ENCODE measurements around the gene ACE2. TPM values are rescaled to one million over a fixed set of nuclear protein-coding genes. Genes with fewer than 3 reads are reported as not detected.

The ACE2 gene
- total and polyA plus RNA-seq, 2 donors from 2014 or later, result 5.5 to 32.4 TPM

- intact Hi-C loops (cut with DNase I), result no loop called here
- H3K27ac ChIP-seq (ENCODE audit: low read depth in 2 of 2, low read length in 2 of 2), result no peak overlapping the region
Measured at GRCh38 chrX:15607067-15607466, 6.3 kb upstream of the ACE2 start.

DNA sequence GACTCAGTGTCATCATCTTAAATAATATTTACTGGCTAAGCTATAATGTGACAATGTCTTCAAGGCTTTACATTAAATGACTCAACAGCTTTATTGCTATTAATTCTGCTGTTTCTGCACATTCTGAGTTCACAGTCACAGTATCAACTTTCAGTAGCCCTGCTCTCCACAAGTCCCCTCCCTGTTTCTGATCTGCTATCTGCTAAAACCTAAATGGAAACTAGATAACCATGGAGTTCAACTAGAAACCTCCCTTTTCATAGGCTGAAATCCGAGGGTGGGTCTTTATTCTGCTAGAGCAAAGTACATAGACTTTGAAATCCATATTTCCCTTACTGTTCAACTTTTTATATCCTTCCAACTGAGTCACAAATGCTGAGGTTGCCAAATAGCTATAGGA, 5.4 kb upstream of the ACE2 start:
- Histone ChIP-seq H3K36me3 (ENCODE audit: control insufficient read depth in 2 of 3, insufficient read depth in 3 of 3, low read length in 3 of 3) (no peaks in the 10 kb centered on the region), H3K9ac (ENCODE audit: low read length in 3 of 3) (no peak overlapping the region), H3K4me1 (ENCODE audit: control insufficient read depth in 2 of 3, insufficient read depth in 2 of 3, low read depth in 1 of 3, low read length in 3 of 3) (no peaks in the 10 kb centered on the region), H3K27ac (ENCODE audit: low read depth in 2 of 2, low read length in 2 of 2) (no peak overlapping the region), H3K27me3 (ENCODE audit: control insufficient read depth, insufficient read depth, low read length) (peaks cover 11% of the 10 kb centered on the region), H3K4me3 (ENCODE audit: low read length in 3 of 3) (no peak overlapping the region), H3K9me3 (ENCODE audit: control insufficient read depth in 2 of 3, insufficient read depth in 1 of 3, low read length in 3 of 3) (no peaks in the 10 kb centered on the region)
- intact Hi-C loops (cut with DNase I), result no loop called here
- DNase-seq (peak in 2 of 5 donors; percentile 12), FAIRE-seq (no peak)
- TF ChIP-seq, protein P1, sequence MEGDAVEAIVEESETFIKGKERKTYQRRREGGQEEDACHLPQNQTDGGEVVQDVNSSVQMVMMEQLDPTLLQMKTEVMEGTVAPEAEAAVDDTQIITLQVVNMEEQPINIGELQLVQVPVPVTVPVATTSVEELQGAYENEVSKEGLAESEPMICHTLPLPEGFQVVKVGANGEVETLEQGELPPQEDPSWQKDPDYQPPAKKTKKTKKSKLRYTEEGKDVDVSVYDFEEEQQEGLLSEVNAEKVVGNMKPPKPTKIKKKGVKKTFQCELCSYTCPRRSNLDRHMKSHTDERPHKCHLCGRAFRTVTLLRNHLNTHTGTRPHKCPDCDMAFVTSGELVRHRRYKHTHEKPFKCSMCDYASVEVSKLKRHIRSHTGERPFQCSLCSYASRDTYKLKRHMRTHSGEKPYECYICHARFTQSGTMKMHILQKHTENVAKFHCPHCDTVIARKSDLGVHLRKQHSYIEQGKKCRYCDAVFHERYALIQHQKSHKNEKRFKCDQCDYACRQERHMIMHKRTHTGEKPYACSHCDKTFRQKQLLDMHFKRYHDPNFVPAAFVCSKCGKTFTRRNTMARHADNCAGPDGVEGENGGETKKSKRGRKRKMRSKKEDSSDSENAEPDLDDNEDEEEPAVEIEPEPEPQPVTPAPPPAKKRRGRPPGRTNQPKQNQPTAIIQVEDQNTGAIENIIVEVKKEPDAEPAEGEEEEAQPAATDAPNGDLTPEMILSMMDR (IDR thresholded peaks at IDR 0.05; ENCODE audit: borderline replicate concordance, extremely low read depth, insufficient read depth), result no peak

More at GRCh38 chrX:15607067-15607466, 6.3 kb upstream of the ACE2 start:
- H3K36me3 ChIP-seq (ENCODE audit: control insufficient read depth in 2 of 3, insufficient read depth in 3 of 3, low read length in 3 of 3), result no peaks in the 10 kb centered on the region
- H3K4me1 ChIP-seq (ENCODE audit: control insufficient read depth in 2 of 3, insufficient read depth in 2 of 3, low read depth in 1 of 3, low read length in 3 of 3), result no peaks in the 10 kb centered on the region
- DNase-seq, result peak in 1 of 5 donors; percentile 39
- no peak overlapping the region for H3K4me3 ChIP-seq (ENCODE audit: low read length in 3 of 3)
- H3K9me3 ChIP-seq (ENCODE audit: control insufficient read depth in 2 of 3, insufficient read depth in 1 of 3, low read length in 3 of 3), result no peaks in the 10 kb centered on the region
- peaks cover 10% of the 10 kb centered on the region for H3K27me3 ChIP-seq (ENCODE audit: control insufficient read depth, insufficient read depth, low read length)
- no peak for FAIRE-seq
- TF ChIP-seq, protein P1 (IDR thresholded peaks at IDR 0.05; ENCODE audit: borderline replicate concordance, extremely low read depth, insufficient read depth), result no peak
- H3K9ac ChIP-seq (ENCODE audit: low read length in 3 of 3), result no peak overlapping the region

GRCh38 chrX:15605226-15605625, 4.5 kb upstream of the ACE2 start:
- Histone ChIP-seq H3K27ac (ENCODE audit: low read depth in 2 of 2, low read length in 2 of 2) (no peak overlapping the region), H3K36me3 (ENCODE audit: control insufficient read depth in 2 of 3, insufficient read depth in 3 of 3, low read length in 3 of 3) (no peaks in the 10 kb centered on the region), H3K27me3 (ENCODE audit: control insufficient read depth, insufficient read depth, low read length) (peaks cover 11% of the 10 kb centered on the region), H3K9me3 (ENCODE audit: control insufficient read depth in 2 of 3, insufficient read depth in 1 of 3, low read length in 3 of 3) (no peaks in the 10 kb centered on the region), H3K4me1 (ENCODE audit: control insufficient read depth in 2 of 3, insufficient read depth in 2 of 3, low read depth in 1 of 3, low read length in 3 of 3) (no peaks in the 10 kb centered on the region), H3K4me3 (ENCODE audit: low read length in 3 of 3) (no peak overlapping the region), H3K9ac (ENCODE audit: low read length in 3 of 3) (no peak overlapping the region)
- intact Hi-C loops (cut with DNase I), result no loop called here
- no peak for FAIRE-seq
- DNase-seq, result no peak
- TF ChIP-seq, protein P1 (IDR thresholded peaks at IDR 0.05; ENCODE audit: borderline replicate concordance, extremely low read depth, insufficient read depth), result no peak

DNA sequence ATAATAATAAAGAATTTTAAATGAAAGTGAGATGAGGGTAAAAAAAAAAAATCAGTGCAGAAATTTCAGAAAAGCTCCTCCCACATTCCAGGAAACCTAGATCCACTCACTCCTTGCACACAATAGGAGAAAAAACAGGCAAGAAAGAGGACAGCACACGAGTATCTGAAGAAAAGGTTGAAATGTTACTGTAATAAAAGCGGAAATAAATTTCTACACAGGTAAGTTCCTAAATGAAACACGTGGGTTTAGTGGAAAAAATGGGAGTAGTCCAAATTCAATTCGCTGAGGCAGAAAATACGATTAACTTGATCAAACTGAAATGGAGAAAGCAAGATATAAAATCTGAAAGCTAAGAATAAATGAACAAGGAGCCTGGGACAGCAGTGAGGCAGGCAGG, 2.0 kb upstream of the ACE2 start:
- TF ChIP-seq, protein P1 (IDR thresholded peaks at IDR 0.05; ENCODE audit: borderline replicate concordance, extremely low read depth, insufficient read depth), result no peak
- Histone ChIP-seq H3K4me1 (ENCODE audit: control insufficient read depth in 2 of 3, insufficient read depth in 2 of 3, low read depth in 1 of 3, low read length in 3 of 3) (no peaks in the 10 kb centered on the region), H3K27ac (ENCODE audit: low read depth in 2 of 2, low read length in 2 of 2) (no peak overlapping the region), H3K4me3 (ENCODE audit: low read length in 3 of 3) (no peak overlapping the region), H3K36me3 (ENCODE audit: control insufficient read depth in 2 of 3, insufficient read depth in 3 of 3, low read length in 3 of 3) (no peaks in the 10 kb centered on the region), H3K27me3 (ENCODE audit: control insufficient read depth, insufficient read depth, low read length) (peaks cover 17% of the 10 kb centered on the region), H3K9ac (ENCODE audit: low read length in 3 of 3) (no peak overlapping the region), H3K9me3 (ENCODE audit: control insufficient read depth in 2 of 3, insufficient read depth in 1 of 3, low read length in 3 of 3) (no peaks in the 10 kb centered on the region)
- no peak for DNase-seq
- FAIRE-seq, result no peak
- intact Hi-C loops (cut with DNase I), result no loop called here
